Heart left ventricle (tissue), 13 donors: Measurements from ENCODE around the gene USP10.

ENCODE experiments used
- CTCF ChIP-seq, 12 donors: fragments of 200-600 bp; sonication (generic) in 4 of 12; IDR thresholded peaks; one replicate each; pipeline versions ENCODE4 v1.5.0 to v1.8.0; 2018 to 2022; ENCODE audit warnings: antibody characterized with exemption in 12 of 12, mild to moderate bottlenecking in 5 of 12
- POLR2A ChIP-seq, 2 donors: fragments of 450-650 bp; IDR thresholded peaks; one replicate each; pipeline ENCODE4 v1.6.1; 2017; ENCODE audit warnings: antibody characterized with exemption in 2 of 2, mild to moderate bottlenecking in 2 of 2, moderate library complexity in 2 of 2
- donor health status: ischemic (EF 13 %, LVEDD 7.1; RV severe dilation, severe dysfunction).
- donor health status: DM: no; HTN: yes; CAD: no.
- donor health status: DM: no; HTN: no; CAD: no.
- donor health status: ischemic (EF 25% LVEDD 6.9; RV normal size, moderate dysfunction).
- donor health status: ischemic (EF 25% LVEDD 5.7; RV mildly dilated, moderate dysfunction).
- donor health status: ischemic (EF 35%, LVEDD 5.7; RV mildly dilated, moderate dysfunction).
- donor health status: nonischemic (EF 11% LVEDD 7.7; RV severe dilation, severe dysfunction).
- donor health status: DM: yes; HTN: yes; CAD: no.
- donor health status: PGD.
- donor health status: ischemic (EF 29% LVEDD 5.4; RV normal size, mild dysfunction).
- donor health status: nonischemic (EF 23%, LVEDD 6.1; RV moderate dilation, normal function).

GRCh38 chr16:84806890-84807258 is 107.1 kb downstream of the USP10 start:
- TF ChIP-seq CTCF (IDR thresholded peaks at IDR 0.05) = no peak
- no peak for TF ChIP-seq POLR2A (IDR thresholded peaks at IDR 0.05)
